Cortex of kidney (tissue), 1 donor: ENCODE data around the gene SLC4A4.

Experiments
- DNase-seq: peaks from one replicate; lab custom pipeline; 2025; lab: John Stamatoyannopoulos, UW

Gene SLC4A4

GRCh38 chr4:71540749-71541269 lies 202.0 kb downstream of the SLC4A4 start:
- DNase-seq = no peak

GRCh38 chr4:71541541-71541940 lies 202.7 kb downstream of the SLC4A4 start:
- DNase-seq = no peak

- no peak for DNase-seq
Observed at GRCh38 chr4:71545168-71545567, 206.3 kb downstream of the SLC4A4 start.

- DNase-seq = no peak
Observed at GRCh38 chr4:71549516-71550160, 210.8 kb downstream of the SLC4A4 start.

GRCh38 chr4:71550220-71551165 lies 211.7 kb downstream of the SLC4A4 start:
- DNase-seq = no peak

- DNase-seq = no peak
Observed at GRCh38 chr4:71553605-71554004, 214.8 kb downstream of the SLC4A4 start.

- DNase-seq = no peak
Observed at GRCh38 chr4:71554025-71554424, 215.2 kb downstream of the SLC4A4 start.

GRCh38 chr4:71558248-71558647 lies 219.4 kb downstream of the SLC4A4 start:
- no peak for DNase-seq

GRCh38 chr4:71559957-71560571 lies 221.2 kb downstream of the SLC4A4 start:
- DNase-seq = no peak

- no peak for DNase-seq
Observed at GRCh38 chr4:71564775-71565174, 226.0 kb downstream of the SLC4A4 start.

GRCh38 chr4:71566856-71567255 lies 228.0 kb downstream of the SLC4A4 start:
- no peak for DNase-seq

GRCh38 chr4:71568131-71568530 lies 229.3 kb downstream of the SLC4A4 start:
- no peak for DNase-seq

- no peak for DNase-seq
Observed at GRCh38 chr4:71570492-71570891, 231.7 kb downstream of the SLC4A4 start.

GRCh38 chr4:71571346-71571745 lies 232.5 kb downstream of the SLC4A4 start:
- no peak for DNase-seq

GRCh38 chr4:71583971-71584370 lies 245.2 kb downstream of the SLC4A4 start:
- no peak for DNase-seq

- no peak for DNase-seq
Observed at GRCh38 chr4:71584585-71584984, 245.8 kb downstream of the SLC4A4 start.

- no peak for DNase-seq
Observed at GRCh38 chr4:71586087-71586763, 247.4 kb downstream of the SLC4A4 start.

GRCh38 chr4:71587995-71588394 lies 249.2 kb downstream of the SLC4A4 start:
- DNase-seq = no peak

GRCh38 chr4:71592793-71593192 lies 254.0 kb downstream of the SLC4A4 start:
- DNase-seq = no peak

- DNase-seq = no peak
Observed at GRCh38 chr4:71593311-71593710, 254.5 kb downstream of the SLC4A4 start.

- DNase-seq = no peak
Observed at GRCh38 chr4:71595576-71596108, 256.8 kb downstream of the SLC4A4 start.

GRCh38 chr4:71599578-71599977 lies 260.8 kb downstream of the SLC4A4 start:
- no peak for DNase-seq
